ENCODE measurements around the gene UBE2V1.

The UBE2V1 gene

DNA sequence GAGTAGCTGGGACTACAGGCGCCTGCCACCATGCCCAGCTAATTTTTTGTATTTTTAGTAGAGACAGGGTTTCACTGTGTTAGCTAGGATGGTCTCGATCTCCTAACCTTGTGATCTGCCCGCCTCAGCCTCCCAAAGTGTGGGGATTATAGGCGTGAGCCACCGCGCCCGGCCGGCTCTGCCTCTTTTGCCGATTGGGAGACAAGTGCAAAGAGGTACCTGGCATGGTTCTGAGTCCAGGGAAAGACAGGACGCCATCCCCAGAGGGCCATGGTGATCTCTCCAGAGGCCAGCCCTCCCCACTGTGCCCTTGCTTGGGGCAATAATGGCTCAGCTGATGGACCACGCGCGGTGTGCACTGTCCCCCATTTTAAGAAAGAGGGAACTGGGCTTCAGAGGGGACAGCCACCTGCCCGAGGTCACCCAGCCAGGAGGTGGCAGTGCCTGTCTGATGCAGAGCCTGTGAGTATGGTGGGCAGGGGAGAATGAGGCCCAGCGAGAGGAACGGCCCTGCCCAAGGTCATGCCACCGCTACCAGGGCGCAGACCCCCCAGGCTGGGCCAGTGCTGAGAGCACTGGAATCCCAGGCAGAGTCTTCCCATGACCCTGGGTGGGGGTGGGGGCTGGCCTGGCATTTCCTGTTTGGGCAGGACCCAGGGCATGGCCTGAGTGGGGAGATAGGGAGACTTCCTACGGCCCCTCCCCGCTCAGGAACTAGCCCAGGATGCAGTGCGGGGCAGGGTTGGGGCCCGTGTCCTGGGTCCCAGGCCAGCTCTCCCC, 69.2 kb downstream of the UBE2V1 start:
- no peak for DNase-seq (ENCODE audit: low read depth)

DNA sequence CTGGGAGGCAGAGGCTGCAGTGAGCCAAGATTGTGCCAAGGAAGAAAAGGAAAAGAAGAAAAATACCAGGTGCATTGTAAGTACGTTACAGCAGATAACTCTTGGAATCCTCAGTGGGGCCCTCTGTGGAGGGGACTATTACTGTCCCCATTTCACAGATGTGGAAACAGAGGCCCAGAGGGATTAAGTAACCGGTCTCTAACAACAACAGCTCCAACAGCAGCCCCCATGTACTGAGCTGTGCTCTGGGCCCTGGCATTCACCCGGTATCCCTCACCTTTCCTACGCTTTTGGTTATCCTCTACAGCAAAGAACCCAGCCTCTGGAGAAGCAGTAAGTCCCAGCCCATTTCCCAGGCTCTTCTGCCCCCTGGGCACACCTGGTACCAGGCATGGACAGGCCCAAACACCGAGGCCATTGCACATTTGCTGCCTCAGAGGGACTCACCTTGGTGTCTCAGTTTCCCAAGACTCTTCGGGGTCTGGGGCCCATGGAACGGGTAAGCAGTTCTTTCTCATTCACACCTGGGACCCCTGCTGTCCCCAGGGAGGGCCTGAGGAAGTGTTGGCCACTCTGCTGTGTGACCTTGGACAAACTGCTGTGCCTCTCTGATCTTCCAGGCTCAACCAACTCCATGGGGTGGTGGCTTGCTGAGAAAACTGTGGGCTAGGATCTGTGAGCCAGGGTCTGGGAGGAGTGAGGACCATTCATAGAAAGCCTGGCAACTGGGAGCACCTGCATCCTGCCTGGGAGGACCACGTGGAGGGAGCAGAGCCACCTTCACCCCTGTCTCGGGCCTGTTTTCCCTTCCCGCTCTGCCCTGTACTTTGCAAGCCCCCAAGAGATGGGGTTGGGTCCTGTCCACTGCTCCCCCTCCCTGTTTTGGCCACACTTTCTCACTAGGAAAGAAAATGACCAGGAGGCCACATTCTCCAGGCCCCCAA, 70.3 kb downstream of the UBE2V1 start:
- no peak for DNase-seq (ENCODE audit: low read depth)

DNA sequence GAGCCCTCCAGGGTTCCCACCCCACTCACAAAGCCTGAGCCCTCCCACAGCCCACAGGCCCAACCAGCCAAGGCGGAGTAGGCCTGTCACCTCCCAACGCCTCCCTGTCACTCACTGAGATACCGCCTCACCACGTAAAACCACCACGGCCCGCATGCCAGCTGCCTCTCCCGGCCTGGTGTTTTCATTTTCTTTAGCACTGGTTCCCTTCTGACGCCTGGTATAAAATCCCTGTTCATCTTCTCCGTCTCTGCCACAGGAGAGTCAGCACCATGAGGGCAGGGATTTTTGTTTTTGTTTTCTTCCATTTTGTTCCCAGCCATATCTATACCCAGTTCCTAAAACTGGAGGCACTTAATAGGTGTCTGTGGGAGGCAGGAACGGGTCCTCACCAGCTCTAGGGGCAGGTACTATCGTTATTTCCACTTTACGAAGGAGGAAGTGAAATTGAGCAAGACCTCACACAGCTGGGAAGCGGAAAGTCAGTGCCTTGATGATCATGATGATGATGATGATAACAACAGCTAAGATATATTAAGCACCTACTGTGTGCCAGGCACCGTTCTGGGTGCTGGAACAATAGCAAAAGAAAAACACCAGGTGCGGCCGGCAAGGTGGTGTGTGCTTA, 71.6 kb downstream of the UBE2V1 start:
- DNase-seq (ENCODE audit: low read depth) = no peak

DNA sequence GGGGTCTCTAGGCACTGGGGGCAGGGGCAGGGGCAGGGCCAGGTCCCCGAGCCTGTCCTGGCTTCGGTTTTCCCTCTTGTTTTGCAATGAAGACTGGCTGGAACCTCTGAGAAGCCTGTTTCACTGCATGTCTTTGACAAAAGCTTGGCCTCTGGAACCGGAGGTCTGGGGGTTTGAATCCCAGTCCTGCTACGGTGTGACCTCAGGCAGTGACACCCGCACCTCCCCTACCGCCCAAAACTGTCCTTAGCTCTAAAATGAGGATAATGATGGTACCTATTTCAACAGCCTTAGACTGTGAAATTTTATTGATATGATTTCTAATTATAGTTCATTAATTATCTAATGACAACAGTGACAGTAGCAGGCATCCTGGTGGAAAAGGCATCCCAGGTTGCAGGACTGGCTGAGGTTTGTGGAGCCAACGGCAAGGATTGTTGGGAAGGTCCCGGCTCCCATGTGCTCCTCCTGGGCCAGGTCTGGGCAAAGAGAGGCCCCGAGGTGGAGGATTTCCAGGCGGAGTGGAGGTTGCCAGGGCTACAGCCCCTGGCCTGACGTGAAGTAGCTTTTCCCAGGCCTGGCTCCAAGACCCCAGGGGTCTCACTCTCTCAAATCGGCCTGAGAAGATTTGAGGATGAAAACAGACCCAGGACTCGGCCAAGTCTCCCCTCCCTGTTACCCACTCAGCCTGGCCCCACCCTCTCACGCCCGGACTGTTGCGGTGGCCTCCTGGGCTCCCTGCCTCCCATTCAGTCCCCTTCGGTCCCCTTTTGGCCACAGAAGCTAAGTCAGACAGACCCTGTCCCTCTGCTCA, 72.3 kb downstream of the UBE2V1 start:
- no peak for DNase-seq (ENCODE audit: low read depth)

DNA sequence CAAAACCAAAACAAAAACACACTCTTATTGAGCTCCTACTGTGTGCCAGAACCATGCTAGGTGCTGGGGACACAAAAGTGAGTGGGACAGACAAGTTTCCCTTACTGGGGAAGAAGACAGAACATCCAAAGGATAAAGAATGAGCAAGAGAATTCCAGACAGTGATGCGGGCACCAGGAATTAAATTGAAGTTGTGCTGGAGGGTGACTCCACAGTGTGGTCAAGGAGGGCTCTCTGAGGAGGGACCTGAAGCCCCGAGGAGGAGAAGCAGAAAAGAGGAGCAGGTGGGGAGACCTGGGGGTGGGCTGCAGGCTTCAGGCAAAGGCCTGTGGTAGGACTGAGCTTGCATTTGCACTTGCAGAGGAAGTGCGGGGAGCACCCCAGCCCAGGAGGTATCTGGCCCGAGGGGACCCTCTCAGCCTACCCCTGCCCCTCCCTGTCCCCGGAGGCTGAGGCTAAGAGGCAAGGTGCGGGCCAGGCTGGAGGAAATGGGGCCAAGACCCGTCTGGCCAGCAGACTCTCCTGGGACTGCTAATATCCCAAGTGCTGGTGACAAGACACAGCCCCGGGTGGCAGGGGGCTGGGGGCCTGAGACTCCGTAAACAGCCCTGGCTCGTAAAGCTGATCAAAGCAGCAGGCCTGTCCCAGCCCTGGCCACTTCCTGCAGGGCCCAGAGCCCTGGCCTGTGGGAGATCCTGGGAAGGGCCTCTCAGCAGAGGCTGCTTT, 73.1 kb downstream of the UBE2V1 start:
- DNase-seq (ENCODE audit: low read depth) = no peak

DNA sequence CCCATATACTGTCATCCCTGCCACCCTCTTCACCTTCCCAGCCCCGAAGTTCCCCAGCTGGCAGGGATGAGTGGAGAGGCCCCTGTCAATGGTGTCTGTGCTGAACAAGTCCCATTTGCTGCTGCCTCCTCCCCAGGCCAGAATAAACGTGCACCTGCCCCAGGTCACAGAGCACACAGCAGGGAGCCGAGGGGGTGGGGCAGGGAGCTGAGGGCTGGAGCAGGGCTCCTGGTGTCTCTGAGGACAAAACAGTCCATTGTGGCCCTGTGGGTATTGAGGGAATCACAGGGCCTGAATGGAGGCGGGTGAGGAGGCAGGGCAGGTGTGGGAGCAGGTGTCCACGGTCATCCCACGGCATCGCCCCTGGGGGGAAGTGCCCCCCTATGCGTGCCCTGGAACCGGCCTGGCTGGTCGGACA, 74.4 kb downstream of the UBE2V1 start:
- no peak for DNase-seq (ENCODE audit: low read depth)

DNA sequence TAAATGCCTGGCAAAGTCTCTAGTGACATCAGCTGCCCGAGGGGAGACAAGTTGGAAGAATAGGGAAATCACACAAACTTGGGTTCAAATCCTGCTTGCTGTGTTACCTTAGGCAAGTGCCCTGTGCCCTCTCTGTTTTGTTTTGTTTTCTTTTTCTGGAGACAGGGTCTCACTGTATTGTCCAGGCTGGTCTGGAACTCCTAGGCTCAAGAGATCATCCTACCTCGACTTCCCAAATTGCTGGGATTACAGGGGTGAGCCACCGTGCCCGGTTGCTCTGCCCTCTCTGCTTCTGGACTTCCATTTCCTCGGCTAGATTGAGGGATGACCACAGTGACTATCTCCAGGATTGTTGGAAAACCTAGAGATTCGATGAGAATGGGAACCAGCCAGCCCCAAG, 74.8 kb downstream of the UBE2V1 start:
- no peak for DNase-seq (ENCODE audit: low read depth)

DNA sequence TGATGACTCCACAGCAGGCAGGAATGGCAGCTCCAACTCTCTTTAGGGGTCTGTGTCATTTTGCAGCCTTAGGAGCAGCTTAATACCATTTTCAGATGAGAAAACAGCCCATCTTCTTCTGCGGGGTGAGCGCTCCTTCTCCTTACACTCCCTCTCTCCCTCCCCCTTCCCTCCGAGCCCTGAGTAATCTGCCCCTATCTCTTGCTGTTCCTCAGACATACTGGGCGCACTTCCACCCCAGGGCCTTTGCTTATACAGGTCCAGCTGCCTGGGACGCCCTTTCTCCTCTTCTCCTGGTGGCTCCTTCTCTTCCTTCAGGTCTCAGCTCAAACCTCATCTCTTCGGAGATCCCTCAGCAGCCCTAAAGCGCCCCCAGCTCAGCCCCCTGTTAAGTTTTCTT, 75.4 kb downstream of the UBE2V1 start:
- no peak for DNase-seq (ENCODE audit: low read depth)

DNA sequence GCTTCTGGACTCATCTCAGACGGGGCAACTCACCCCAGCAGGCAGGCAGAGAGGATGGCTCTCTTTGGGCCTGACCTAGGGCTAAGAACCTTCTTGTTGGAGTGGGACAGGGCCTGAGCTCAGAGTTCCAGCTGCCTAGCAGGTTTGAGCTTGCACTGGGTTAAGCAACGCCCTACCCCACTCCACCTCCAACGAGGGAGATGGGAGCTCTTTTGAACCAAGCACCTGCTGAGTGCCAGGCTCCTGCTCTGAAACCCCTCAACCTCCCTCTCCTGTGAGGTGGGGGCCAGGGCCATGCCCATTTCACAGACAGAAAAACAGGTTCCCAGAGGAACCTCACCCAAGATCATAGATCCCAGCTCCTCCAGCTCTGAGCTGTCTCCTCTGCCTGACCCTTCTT, 75.8 kb downstream of the UBE2V1 start:
- DNase-seq (ENCODE audit: low read depth) = no peak

DNA sequence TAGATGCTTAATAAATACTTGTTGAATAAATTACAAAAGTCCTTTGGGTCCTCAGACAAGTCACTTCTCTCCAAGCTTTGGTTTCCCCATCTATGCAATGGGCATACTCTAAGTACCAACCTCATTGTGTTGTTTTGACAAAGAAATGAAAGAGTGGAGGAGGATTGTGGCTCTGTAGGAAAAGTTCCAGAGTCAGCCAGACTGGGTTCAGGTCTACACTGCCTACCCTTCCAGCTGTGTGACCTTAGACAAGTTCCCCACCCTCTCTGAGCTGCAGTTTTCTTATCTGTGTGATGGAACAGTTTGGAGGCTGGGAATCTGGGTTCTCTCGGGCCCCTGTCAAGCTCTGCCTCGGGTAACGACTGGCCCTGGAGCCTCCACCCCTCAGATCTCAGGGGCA, 76.2 kb downstream of the UBE2V1 start:
- no peak for DNase-seq (ENCODE audit: low read depth)

DNA sequence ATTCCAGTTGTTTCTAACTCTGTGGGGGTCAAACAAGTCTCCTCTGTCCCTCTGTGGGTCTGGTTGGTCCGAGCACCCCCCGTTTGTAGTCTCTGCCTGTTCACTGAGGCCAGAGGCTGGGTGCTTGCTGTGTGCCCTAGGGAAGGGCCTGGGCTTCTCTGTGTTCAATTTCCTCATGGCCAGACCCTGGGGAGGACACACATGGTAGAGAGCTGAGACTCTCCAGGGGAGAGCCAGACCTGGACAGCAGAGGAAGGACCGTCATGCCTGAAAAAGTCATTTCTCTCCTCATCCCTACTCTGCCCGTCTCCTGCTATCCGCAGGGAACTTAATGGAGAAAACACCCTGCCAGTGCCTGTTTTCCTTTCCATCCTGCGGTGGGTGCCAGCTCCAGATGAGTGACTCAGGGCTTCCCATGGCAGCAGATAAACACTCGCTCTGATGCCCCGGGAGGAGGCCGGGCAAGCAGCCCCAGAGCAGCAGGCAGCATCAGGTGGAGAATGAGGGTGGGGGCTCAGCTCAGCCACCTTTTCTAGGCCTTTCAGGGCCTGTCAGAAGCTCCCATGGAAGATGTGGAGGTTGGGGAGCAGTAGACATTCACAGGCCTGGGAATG, 78.3 kb downstream of the UBE2V1 start:
- DNase-seq (ENCODE audit: low read depth) = no peak

DNA sequence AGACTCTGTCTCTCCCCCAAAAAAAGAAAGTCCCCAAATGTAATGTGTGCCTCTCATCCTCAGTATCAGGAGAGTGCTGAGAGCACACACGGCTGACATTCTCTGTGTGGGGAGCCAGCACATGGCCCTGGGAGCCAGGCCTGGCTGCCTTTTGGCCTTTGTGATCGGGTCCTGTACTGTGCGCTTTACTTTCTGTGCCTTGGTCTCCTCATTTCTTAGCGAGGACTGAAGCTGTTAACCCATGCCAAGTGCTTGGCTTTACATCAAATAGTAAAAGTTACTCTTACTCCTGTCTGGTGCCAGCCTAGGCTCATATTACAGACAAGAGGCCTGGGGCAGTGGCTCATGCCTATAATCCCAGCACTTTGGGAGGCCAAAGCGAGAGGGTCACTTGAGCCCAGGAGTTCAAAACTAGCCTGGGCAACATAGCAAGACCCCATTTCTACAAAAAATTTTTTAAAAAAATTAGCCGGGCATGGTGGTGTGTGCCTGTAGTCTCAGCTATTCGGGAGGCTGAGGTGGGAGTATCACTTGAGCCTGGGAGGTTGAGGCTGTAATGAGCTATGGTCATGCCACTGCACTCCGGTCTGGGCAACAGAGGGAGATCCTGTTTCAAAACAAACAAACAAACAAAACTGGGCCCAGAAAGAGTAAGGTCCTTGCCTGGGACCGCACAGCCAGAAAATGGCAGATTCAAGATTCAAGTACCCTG, 79.8 kb downstream of the UBE2V1 start:
- DNase-seq (ENCODE audit: low read depth) = no peak
